Femur (tissue), 1 donor: ENCODE results near the gene KLHL29.

Experiments
- DNase-seq: peaks from one replicate; pipeline ENCODE4 v3.0.0-alpha.2; 2017

The KLHL29 gene

DNA sequence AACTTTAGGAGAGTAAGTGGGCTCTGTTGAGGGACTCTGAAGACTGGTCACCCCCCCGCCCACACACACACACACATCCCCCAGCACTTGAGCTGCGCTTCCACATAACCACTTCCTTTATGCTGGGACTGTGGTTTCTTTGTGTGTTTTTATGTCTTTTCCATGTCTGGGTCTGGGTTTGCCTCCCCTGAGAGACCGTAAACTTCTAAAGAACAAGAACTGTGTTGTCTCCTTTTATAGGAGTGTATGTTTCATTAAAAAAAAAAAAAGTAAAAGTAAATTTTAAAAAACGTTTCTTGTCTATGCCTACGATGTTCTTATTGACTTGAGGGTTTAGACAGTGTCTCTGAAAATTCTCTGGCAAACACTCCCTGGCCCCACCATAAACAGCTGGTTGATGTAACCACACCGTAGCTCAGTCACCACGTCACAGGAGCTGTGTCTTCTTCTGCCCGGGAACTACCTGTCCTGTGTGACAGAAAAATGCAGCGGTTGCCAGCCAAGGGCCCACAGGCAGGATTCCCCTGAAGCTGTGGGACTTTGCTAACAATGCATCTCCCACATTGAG lies 68.0 kb downstream of the KLHL29 start:
- DNase-seq = peak; percentile 64

GRCh38 chr2:23453432-23453831 lies 68.5 kb downstream of the KLHL29 start:
- no peak for DNase-seq

GRCh38 chr2:23453836-23454460 lies 69.0 kb downstream of the KLHL29 start:
- DNase-seq = no peak

DNA sequence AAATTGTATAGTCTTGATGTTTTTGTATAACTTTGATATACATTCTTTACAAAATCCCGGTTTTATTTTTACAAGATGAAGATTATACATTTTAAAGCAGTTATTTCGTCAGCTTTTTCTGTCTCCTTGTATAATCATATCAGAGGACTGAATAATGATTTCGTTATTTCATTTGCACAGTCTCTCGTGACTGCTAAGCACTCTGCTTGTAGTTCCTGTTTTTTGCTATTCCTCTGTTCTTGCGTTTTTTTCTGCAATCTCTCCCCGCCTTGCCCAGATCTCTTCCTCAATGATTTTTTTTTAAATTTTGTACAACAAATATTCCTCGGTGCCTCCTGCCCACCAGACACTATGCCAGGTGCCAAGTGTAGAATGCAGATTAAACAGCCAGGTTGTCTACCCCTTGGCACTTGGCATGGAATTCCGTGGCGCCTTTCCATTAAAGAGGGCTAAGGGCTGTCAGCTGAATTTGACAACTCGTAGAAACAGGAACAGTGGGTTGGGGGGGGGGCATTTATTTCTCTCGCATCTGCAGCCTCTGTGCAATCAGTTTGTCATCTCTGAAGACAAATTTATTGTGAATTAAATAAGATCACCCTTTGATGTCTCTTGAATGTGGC lies 69.6 kb downstream of the KLHL29 start:
- no peak for DNase-seq

- DNase-seq = no peak
Observed at GRCh38 chr2:23456396-23456795, 71.4 kb downstream of the KLHL29 start.

DNA sequence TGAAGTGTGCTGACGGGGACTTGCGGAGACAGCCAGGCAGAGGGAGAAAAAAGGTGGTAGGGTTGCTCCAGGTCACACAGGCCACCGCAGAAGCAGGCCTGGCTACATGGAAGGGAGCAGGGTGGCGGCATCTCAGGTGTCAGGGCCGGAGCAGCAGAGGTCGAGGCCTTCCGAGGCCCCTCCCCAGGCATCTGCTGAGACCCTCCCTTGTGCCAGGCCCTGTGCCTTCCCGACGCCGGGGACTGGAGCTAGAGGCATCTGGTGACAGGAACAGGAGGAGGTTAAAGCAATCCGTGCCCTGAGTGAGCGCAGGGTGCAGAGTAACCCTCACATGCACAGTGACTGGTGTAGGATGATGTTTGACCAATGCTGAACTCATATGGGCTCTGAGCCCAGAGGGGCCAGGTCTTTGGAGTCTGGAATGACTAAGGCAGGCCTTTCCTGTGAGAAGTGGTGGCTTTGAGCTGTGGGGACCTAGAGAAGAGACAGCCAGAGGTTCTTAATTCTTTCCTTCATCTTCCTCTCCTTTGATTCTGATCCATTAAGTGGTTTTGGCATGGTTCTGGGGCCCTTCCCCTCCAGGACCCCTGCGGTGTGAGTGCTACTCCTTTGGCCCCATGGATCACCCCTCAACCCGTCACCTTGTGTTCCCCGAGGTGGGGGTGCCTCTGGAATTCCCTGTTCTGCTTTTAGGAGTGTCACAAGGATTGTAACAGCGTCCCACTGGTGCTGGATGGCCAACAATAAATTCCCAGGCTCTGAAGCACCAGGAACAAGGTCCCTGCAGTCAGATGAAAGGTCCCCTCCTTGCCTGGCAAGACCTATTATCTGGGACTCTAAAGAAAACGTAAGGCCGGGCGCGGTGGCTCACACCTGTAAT lies 72.1 kb downstream of the KLHL29 start:
- no peak for DNase-seq

- DNase-seq = no peak
Observed at GRCh38 chr2:23457990-23458682, 73.2 kb downstream of the KLHL29 start.

DNA sequence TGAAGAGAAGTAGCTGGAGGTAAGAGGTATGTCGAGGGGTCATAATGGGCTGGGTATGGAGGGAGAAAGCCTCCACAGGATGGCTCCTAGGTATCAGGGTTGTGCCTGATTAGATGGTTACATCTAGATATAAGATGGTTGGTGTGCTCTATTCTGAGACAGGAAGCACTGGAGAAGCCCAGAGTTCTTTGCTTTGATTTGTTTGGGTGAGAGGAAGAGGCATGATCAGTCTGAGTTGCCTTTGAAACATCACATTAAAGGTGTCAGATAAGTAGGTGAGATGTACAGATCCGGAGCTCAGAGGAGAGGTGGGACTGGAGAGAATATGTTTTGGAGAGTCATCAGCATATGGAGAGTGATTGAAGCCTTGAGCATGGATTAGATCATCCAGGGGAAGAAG lies 74.1 kb downstream of the KLHL29 start:
- no peak for DNase-seq

DNA sequence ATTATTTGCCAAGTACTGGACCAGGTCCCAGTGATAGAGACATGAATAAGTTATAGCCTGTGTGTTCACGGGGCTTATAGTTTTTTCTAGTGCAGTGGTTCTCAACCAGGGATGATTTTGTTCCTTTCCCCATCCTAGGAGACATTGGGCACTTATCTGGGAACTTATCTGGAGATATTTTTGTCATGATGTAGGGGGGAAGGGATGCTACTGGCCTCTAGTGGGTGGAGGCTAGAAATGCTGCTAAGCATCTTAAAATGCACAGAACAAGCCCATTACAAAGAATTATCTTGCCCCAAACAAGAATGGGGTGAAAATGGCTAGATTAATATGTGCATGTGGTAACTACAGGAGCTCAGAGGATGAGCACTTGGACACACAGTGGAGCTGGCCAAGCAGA lies 75.2 kb downstream of the KLHL29 start:
- no peak for DNase-seq

DNA sequence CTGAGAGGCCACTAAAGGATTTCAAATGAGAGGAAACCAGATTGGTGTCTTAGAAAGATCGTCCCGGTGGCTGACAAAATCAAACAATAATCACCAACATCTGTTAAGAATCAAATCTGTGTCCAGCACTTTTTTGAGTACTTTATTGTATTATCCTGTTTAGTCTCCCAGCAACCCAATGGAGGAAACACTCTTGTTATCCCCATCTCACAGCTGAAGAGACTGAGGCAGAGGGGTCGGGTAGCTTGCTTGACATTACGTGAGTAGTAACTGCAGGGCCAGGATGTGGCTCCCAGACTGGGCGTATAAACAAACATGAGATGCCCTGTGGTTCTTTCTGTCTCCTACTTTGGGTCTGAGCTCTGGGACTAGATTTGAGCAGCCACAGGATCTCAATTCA lies 76.0 kb downstream of the KLHL29 start:
- no peak for DNase-seq

DNA sequence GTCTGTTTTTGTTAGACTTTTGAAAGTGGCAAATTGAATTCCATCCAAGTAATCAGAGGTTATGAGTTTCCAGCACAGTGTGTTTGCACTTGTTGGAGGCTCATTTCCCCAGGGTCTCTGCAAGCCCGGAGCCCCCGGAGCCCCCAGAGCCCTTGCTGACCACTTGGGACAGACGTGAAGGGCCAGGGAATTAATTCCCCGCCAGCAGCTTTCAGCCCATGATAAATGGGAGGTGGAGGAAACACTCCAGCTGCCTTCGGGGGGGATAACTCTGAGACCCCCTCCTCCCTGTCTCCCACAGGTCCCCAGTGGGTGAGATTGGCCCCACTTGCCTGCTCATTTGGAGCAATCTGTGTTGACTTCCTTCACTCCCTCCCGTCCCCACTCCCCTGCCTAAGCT lies 79.2 kb downstream of the KLHL29 start:
- DNase-seq = no peak

DNA sequence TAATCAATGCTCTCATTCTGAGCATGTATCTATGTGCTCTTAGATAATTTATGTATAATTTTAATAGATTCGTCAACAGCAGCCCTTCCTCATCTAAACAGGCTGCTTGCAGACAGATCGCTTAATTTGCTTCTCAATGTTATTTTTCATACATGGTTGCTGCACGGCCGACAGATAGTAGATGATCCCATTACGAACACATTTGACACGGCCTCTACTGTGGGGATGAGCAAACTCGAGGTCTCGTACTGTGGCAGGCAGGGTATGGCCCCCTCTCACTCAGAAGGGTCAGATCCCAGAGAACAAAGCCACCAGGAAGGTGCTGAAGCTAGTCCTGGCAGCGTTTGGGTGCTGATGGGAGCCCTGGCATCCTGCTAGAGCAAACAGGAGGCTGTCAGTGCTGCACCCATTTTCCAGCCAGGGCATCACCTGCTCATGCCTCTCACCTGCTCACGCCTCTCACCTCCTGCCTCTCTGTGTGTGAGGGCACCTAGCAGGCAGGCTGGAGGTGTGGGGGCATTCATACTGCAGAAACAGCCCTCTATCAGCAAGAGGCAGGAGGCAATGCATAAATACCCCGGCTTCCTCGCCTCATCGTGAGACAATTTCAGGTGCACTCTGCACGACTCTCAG lies 80.0 kb downstream of the KLHL29 start:
- no peak for DNase-seq

DNA sequence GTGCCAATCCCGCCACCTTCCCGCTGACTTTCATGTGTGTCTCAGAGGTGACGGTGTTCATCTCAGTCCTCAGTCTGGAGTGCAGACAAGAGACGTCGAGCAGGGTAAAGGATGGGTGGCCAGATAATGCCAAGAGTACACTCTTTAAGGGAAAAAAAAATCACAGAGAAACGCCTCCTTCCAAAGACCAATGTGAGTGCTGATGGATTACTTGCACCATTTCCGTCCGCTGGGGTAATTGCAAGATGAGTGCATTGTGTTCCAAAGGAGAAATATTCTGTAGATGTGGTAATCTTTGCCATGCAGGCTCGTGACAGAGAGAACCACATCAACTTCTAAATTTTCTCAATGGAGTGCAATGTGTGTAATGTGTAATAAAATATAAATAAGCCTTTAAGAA lies 81.0 kb downstream of the KLHL29 start:
- DNase-seq = no peak

DNA sequence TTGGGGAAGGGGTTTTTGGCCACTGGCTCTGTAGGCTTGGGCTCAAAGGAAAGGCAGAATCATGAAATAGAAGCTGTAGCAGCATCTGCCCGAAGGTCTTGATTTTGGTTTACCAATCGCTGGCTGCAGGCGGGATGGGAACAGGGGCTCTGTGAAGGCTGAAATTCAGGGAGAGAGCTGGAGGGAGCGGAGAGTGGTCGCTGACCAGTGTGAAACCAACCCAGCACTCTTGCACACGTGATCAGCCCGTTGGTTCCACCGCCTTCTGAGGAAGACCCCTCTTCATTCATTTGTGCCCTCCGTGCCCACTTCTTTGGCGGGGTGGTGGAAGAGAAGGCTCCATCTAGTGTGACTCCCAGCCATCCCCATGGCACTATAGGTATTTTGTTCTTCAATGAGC lies 82.6 kb downstream of the KLHL29 start:
- no peak for DNase-seq

DNA sequence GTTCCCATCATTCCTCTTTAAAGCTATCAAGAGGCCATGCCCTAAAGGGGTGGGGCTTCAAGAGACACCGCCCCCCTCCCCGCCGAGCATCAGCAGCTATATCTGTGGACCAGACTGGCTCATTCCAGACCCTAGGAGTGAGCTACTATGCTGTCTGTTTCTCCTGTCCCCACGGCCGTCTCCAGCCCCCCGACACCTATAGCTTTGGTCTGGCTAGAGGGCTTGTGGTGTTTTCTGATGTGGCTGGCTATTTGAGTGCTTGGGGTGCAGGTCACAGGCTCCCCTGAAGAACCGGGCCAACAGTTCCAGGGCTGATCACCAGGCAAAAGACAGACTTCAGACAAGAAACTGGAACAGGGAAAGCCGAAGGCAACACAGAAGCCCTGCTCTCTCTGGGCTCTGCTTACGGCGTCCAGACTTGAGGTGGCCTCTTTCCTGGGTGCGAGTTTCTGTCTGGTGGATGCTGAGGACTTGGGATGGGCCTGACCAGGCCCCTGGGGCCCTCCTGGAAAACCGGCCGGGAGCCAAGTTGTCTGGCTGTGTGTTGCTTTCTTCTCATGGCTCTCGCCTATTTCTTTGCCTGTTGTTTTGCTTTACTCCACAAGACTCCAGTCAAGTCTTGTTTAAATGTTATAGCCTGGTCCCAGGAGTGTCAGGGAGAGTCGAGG lies 83.6 kb downstream of the KLHL29 start:
- DNase-seq = no peak

GRCh38 chr2:23469142-23469540 lies 84.2 kb downstream of the KLHL29 start:
- DNase-seq = no peak

GRCh38 chr2:23475036-23475435 lies 90.1 kb downstream of the KLHL29 start:
- no peak for DNase-seq

DNA sequence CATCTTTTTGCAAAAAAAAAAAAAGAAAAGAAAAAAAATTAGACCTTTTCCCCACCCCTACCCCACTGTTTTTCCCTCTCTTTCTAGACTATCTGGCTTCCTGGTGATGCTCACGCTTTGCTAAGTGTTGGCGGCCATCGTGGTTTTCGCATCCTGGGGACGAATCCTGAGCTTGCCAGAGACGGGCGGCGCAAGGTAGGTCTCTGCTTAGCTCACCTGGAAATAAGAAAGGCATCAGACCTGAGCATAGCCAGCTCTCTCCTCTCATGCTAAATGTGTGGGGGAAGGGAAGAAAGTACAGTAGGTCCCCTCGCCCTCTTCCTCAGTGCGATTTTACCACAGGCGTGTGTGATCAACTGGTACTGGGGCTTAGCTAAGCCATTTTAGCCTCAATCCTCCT lies 90.5 kb downstream of the KLHL29 start:
- no peak for DNase-seq

DNA sequence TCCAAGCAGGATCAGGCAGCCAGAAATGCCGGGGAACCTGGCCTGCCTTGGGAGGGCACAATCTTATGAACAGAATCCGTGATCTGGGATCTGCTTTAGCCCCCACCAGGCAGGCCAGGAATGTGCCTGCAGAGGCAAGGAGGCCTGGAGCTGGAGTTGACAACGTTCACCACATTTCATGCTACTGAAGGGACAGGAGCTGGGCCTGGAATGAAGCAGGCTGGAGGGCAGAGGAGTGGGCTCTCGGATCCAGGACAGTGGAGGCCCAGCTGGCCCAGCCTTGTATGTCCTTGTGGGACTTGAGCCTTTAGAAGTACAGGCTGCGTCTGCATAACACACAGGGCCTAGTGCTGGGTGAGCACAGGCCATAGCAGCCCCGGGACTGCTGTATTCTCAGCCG lies 91.8 kb downstream of the KLHL29 start:
- no peak for DNase-seq

GRCh38 chr2:23477392-23477791 lies 92.4 kb downstream of the KLHL29 start:
- DNase-seq = no peak

DNA sequence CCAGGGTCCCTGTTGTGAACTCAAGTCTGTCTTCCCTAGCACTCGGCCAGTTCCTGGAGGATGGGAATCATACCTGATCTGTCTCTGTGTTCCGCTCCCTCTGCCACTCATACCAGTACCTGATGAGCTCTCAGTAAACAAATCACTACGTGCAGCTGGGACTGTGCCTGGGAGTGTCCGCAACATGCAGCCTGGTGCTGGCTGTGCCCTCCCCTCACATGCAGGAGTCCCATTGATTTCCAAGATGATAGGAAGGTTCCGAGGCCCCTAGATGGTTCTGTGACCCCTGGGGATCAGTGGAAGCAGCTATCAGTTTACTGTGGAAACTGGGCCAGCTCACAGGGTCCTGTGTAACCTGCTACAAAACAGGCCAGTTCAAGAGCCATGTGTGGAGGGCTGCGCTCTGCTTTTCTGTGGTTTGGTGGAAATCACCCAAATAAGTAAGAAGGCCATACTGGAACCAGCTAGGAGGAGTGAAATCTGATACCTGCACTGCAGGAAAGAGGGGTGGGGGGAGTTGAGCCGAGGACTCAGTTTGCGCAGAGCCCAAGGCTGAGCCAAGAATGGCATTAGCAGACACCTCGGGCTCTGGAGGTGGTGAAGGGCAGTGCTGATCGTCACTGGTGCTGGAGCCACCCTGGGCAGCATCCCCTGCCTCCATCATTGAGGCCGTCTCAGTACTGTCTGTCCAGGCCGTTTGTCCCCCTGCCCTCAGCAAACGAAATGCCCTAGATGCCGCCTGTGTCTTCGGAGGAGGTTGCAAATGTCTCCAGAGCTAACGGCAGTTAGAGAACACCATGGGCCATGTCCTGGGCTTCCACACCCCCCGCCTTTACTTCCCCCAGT lies 93.3 kb downstream of the KLHL29 start:
- no peak for DNase-seq
